IPS DF 4.7 (cell line): Measurements from ENCODE around the gene TMEM87B.

Experiments used
- DNase-seq: peaks from one replicate; pipeline ENCODE4 v3.0.0-alpha.2; 2013; ENCODE audit warnings: low spot score; ENCODE audit errors: extremely low read depth

Gene TMEM87B

GRCh38 chr2:112150447-112150846, 95.4 kb downstream of the TMEM87B start:
- no peak for DNase-seq

- DNase-seq, result no peak
Measured at GRCh38 chr2:112150851-112151250, 95.8 kb downstream of the TMEM87B start.

DNA sequence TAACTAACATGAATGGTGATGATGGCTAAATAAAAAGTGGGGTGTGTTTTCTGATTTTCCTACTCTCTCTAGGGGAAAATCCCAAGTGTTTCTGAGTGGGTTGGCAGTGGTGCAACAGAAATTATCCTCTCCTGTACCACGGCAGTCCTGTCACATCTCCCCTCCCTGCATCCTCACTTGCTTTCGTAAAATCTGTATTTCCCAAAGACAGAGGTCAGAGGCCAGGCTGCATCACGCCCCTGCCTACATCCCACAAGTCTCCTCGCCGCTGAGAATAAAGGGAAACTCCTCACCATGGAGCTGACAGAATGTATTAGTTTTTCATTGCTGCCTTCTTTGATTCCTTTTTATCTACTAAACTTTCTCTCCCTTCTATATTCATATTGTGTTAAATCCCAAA, 96.2 kb downstream of the TMEM87B start:
- no peak for DNase-seq

- DNase-seq, result no peak
Measured at GRCh38 chr2:112151701-112152440, 96.8 kb downstream of the TMEM87B start.

DNA sequence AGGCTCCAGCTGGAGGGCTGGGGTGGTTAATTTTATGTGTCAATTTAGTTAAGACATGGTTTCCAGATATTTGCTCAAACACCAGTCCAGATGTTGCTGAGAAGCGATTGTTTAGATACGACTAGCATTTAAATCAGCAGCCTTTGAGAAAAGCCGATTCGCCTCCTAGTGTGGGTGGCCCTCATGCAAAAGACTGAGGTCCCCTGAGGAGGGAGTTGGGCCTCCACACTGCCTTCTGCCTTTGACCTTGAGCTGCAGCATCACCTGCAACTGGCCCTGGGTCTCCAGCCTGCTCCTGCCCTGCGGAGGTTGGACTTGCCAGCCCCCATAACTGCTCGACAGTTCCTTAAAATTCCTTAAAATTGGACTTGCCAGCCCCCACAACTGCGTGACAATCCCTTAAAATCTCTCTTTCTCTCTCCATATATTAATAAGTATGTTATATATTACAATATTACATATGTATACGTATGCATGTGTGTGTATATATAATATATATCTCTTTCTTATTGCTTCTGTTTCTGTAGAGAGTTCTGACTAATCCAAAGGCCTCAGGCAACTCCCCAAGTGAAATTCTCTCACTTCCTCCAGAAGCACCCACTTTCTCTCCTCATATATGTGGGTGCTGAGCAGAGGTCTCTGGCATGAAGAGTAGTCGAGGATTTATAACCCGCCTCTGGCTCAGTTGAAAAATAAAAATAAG, 97.6 kb downstream of the TMEM87B start:
- DNase-seq, result no peak

DNA sequence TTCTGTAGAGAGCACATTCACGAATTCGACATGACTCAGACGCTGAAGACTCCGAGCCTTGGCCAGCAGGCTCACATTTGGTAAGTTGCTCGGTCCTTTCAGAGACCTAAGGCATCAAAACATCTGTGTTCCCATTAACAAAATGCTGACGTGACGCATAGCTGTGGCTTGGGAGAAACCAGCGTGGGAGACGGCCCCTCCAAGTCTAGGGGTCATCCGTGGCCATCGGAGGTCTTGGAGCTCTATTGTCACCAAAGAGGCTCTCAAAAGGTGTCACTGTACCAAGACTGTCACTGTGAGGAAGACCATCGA, 98.1 kb downstream of the TMEM87B start:
- DNase-seq, result no peak

DNA sequence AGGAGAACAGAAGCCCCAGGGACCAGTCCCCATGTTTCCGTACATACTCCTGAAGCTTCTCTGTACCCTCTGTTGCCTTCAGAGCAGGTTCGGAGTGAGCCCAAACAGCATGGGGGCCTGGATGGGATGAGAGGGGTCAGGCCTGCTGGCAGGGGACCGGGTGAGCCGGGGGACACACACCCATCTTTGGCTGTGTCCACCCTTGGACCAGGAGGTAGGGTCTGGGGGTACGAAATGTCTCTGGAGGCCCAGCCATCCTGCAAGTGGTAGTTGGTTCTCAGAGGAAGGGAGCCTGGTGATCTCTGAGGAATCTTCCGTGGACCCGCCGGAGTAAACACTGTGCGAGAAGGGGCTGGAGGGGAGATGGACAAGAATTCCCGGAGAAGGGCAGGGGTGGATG, 98.4 kb downstream of the TMEM87B start:
- DNase-seq, result no peak

- DNase-seq, result no peak
Measured at GRCh38 chr2:112154246-112155117, 99.4 kb downstream of the TMEM87B start.

DNA sequence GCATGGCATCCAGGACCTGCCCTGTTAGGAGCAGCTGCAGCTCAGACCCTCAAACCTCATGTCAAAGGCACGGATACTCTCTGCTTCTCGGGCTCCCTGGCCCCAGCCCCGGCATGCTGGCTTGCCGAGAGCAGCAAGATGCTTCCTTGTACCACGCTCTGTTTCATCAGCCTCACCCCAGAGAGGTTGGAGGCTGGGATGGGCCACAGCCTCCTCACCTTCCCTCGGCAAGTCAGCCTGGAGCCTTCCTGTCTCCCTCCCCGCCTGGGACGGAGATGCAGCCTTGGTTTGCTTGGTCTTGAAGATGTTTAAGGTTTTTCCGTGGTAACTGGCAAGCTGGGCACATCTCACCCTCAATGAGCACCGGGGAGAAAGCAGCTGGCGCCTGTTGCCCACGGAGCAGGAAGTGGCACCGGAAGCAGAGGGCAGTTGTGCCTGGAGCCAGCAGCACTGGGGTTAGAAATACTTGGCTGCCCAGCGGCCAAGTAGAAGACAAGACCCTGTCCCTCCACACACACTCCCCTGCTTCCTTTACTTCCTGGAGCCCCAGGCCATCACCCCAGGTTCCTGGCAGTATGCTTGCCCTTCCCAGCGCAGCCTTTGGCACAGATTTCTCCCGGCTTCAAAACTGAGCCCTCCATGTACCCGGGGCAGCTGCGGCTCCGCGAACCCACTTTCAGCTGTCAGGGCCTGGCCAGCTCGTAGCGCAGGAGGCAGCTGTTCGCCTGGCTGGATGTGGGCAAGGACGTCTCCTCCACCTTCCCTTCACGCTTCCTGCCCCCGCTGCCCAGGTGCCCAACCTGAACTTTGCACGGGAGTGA, 100.5 kb downstream of the TMEM87B start:
- no peak for DNase-seq

DNA sequence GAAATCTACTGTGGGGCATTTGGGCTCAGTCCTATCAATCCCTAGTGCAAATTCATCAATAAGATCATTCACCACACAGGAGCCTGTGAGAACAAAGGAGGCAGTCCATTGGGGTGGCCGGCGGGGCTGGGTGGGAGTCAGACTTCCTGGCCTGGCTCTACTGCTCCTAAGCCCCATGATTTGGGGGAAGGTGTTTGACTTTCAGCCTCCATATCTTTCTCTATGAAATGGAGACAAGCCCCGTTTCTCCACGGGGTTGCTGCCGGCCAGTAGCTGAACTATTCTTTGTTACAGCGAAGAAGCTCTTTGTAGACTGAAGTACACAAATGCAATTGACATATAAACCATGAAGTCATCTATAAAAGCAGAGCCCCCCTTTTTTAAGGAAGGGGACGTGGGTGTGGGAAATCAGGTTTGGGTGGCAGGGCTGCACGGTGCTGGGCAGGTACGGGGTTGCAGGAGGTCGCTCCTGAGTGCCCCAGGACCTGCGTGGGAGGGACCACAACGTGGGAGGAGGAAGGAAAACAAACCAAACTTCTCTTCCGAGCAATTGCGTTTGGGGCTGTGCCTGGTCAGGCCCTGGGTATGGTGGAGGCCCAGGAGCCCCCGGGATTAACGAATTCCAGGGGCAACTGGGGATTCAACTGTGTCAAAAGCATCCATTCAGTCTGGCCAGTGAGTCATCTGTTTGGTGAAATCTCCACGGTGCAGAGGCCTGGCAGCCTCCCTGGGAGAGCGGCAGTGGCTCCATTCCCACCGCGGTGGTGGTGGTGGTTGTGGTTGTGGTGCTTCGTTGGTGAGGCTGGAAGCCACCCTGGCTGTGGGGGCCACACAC, 101.3 kb downstream of the TMEM87B start:
- DNase-seq, result no peak

- no peak for DNase-seq
Measured at GRCh38 chr2:112157472-112157871, 102.4 kb downstream of the TMEM87B start.

- DNase-seq, result no peak
Measured at GRCh38 chr2:112159454-112159921, 104.4 kb downstream of the TMEM87B start.

DNA sequence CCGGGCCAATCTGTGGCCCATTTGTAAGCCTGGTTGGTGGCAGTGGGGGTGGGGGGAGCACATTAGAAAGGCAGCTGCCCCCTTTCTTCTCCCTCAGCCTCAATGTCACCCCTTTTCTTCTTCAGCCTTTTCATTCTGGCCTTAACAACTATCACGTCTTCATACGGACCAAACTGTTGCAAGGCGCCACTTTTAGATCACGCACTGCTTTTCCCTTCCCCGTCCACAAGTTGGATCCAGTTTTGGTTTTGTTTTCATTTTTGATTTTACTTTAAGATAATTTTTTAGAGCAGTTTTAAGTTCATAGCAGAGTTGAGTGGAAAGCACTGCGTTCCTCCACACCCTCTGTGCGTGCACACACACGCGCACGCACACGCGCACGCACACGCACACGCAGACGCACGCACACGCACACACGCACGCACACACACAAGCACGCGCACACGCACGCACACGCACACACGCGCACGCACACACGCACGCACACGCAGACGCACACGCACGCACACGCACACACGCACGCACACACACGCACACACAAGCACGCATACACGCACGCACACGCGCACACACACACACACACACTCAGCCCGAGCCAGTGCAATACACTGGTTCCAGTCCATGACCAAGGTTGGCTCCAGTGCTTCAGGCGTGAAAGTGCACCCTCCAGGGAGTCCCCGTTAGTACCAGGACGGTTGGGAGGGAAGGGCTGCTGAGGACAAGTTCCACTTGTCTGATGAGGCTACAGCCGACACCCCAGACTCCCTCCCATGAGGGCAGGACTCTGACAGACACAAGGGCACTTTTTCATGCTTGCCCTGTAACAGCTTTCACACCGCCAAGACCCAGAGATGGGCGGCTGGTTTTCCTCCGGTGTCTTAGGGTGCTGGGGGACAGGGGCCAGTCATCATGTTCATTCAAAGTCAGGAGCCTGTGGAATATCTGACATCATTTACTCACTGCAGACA, 105.5 kb downstream of the TMEM87B start:
- DNase-seq, result no peak

GRCh38 chr2:112161431-112162145, 106.5 kb downstream of the TMEM87B start:
- no peak for DNase-seq

DNA sequence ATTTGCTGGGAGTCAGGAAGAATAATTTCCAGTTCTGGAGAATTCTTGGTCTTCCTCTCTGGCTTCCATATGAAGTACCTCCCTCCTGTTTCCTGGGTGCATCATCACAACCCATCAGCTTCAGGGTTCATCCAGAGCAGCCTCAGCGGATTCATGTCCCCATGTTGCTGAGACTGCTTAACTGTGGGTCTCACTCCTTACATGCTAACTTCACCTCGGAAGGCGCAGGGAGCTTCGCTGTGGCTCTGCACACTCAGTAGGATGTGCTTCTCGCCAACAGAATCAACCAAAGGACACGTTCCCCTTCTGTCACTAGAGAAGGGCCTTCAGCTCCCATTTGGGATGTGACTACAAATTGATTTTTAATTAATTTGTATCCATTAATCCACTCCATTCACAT, 107.3 kb downstream of the TMEM87B start:
- no peak for DNase-seq

DNA sequence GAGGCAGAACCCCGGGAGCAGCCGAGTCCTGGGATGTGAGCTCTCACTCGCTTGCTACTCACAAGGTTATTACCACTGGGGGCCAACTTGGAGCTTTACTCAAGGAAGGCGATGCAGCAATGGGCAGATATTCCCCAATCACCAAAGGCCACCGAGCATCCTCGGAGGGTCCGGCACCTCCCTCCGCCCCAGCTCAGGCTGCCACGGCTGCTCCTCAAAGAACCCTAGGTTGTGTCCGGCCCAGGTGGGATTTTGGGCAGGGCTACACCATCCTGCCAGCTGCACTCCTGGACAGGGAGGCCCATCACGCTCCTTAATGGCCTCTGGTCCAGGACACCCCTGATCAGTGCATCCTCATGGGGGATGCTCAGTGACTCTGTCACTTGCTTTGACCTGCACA, 107.9 kb downstream of the TMEM87B start:
- DNase-seq, result no peak

DNA sequence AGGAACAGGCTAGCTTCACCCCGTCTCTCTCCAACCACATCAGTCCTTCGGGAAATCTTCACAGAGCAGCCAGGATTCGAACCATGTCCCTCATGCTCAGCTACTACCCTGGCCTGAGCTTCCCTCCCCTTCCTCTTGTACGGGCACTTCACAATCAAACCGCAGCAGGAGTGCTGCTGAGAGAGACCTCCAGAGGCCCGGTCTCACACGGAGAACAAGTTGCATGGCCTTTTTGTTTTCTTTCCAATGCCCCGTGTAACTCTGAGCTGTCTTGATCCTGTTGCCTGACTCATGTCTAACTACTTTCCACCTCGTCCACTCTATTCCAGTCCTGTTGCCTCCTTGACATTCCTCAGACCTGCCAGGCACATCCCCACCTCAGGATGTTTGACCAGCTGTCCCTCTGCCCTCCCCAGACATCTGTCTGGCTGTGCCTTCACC, 108.5 kb downstream of the TMEM87B start:
- no peak for DNase-seq

DNA sequence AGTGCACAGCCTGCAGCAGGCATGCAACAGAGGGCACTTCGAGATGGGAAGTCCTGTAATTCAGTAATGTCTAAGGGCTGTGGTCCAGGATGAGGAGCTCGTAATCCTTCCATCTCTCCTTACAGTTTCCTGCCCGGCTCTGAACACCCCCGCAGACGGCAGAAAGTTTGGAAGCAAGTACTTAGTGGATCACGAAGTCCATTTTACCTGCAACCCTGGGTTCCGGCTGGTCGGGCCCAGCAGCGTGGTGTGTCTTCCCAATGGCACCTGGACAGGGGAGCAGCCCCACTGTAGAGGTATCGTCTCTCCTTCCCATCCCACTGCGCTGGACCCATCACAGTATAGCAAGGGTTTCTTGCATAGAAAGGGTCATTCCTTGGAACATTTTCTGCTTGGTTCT, 109.8 kb downstream of the TMEM87B start:
- no peak for DNase-seq
